Measurements from ENCODE around the gene PSPN.
A peak's percentile ranks its signal among the peaks of the same experiment; 100 is the strongest.
"Not testable (repeated sequence)": the region's sequence is repeated elsewhere in the genome, so short reads cannot be mapped to it uniquely, and the experiment has no call there.

The PSPN gene

GRCh38 chr19:6402837-6403608 is 27.3 kb upstream of the PSPN start:
- DNase-seq (ENCODE audit: low read depth in 2 of 2), result no peak

- DNase-seq (ENCODE audit: low read depth in 2 of 2), result no peak
These were observed 26.3 kb upstream of the PSPN start for GRCh38 chr19:6402058-6402457.

GRCh38 chr19:6400062-6400944 is 24.6 kb upstream of the PSPN start:
- DNase-seq (ENCODE audit: low read depth in 2 of 2), result not testable (repeated sequence)

- DNase-seq (ENCODE audit: low read depth in 2 of 2), result no peak
These were observed 20.6 kb upstream of the PSPN start for GRCh38 chr19:6396305-6396704.

GRCh38 chr19:6394831-6395230 is 19.1 kb upstream of the PSPN start:
- DNase-seq (ENCODE audit: low read depth in 2 of 2), result no peak

- peak in 1 of 2 donors; percentile 71 for DNase-seq (ENCODE audit: low read depth in 2 of 2)
These were observed 18.3 kb upstream of the PSPN start for GRCh38 chr19:6393983-6394412.

GRCh38 chr19:6393074-6393982 is 17.6 kb upstream of the PSPN start, which contains the start of gene GTF2F1:
Gene GTF2F1, minus strand, starts transcription at chr19:6393164. Its CDS starts 169 bp downstream, at chr19:6392995.
- DNase-seq (ENCODE audit: low read depth in 2 of 2), result peak; percentile 92 to 96

- DNase-seq (ENCODE audit: low read depth in 2 of 2), result no peak
These were observed 16.7 kb upstream of the PSPN start for GRCh38 chr19:6392221-6393073.

- DNase-seq (ENCODE audit: low read depth in 2 of 2), result no peak
These were observed 11.6 kb upstream of the PSPN start for GRCh38 chr19:6387372-6387771.

- DNase-seq (ENCODE audit: low read depth in 2 of 2), result no peak
These were observed 8.6 kb upstream of the PSPN start for GRCh38 chr19:6384381-6384780.

GRCh38 chr19:6383188-6383587 is 7.5 kb upstream of the PSPN start:
- no peak for DNase-seq (ENCODE audit: low read depth in 2 of 2)

GRCh38 chr19:6381030-6381750 is 5.5 kb upstream of the PSPN start:
- DNase-seq (ENCODE audit: low read depth in 2 of 2), result no peak

- no peak for DNase-seq (ENCODE audit: low read depth in 2 of 2)
These were observed 4.0 kb upstream of the PSPN start for GRCh38 chr19:6379744-6380143.

GRCh38 chr19:6378486-6378885 is 2.8 kb upstream of the PSPN start:
- DNase-seq (ENCODE audit: low read depth in 2 of 2), result no peak

GRCh38 chr19:6378041-6378440 is 2.3 kb upstream of the PSPN start:
- no peak for DNase-seq (ENCODE audit: low read depth in 2 of 2)

- no peak for DNase-seq (ENCODE audit: low read depth in 2 of 2)
These were observed 918 bp upstream of the PSPN start for GRCh38 chr19:6376512-6377190.

- DNase-seq (ENCODE audit: low read depth in 2 of 2), result no peak
These were observed 872 bp downstream of the PSPN start for GRCh38 chr19:6374711-6375410.

GRCh38 chr19:6374161-6374709 is 1.5 kb downstream of the PSPN start:
- no peak for DNase-seq (ENCODE audit: low read depth in 2 of 2)

- DNase-seq (ENCODE audit: low read depth in 2 of 2), result no peak
These were observed 2.0 kb downstream of the PSPN start for GRCh38 chr19:6373813-6374108.
